ENCODE results near the gene ANKRD10.

- TF ChIP-seq SP1 (IDR thresholded peaks at IDR 0.05) (no peak), ARNT (IDR thresholded peaks at IDR 0.05) (no peak), SUZ12 (IDR thresholded peaks at IDR 0.05) (no peak), TARDBP (IDR thresholded peaks at IDR 0.05) (no peak), FOXM1 (IDR thresholded peaks at IDR 0.05; ENCODE audit: borderline replicate concordance) (no peak), FOXA1 (IDR thresholded peaks at IDR 0.05) (no peak), CTBP1 (IDR thresholded peaks at IDR 0.05; ENCODE audit: borderline replicate concordance) (no peak), BHLHE40 (IDR thresholded peaks at IDR 0.05; ENCODE audit: borderline replicate concordance) (no peak), ZNF384 (IDR thresholded peaks at IDR 0.05) (no peak), ELF4 (IDR thresholded peaks at IDR 0.05) (no peak)
Observed at GRCh38 chr13:110964229-110965037, 49.6 kb upstream of the ANKRD10 start.

Measured in HEK293T (cell line).